ENCODE measurements around the gene CACNA2D3. TPM values are rescaled to one million over a fixed set of nuclear protein-coding genes. Genes with fewer than 3 reads are reported as not detected.

Gene CACNA2D3
- total RNA-seq, 1 experiment from 2014 or later = 0.59 TPM

DNA sequence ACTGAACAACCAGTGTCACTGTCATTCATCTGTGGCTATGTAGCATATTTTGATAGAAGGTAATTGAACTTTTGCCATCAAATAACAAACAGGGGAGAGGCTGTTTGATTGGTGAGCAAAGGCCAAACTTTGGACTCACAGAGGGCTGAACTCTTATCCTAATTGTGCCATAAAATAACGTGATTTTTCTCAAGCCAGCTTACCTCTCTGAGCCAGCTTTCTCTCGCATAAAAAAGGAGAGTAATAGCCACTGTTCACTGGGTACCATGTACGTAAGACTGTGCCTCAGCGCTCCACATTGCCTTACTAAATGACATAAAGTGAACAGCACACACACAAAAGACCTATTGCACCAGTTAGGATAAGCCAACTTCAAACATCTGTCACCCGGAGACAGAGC, 588.6 kb downstream of the CACNA2D3 start:
- Histone ChIP-seq H3K27ac (no peak overlapping the region), H2AFZ (no peak overlapping the region), H3K4me1 (replicated peaks; ENCODE audit: insufficient read depth) (no peaks in the 10 kb centered on the region), H3K9me2 (ENCODE audit: insufficient read depth) (no peaks in the 10 kb centered on the region), H3K27me3 (ENCODE audit: insufficient read depth, low read depth) (0 out of 2 replicates have a peak, but pooled peaks cover 3% of the 10 kb centered on the region), H3K79me2 (ENCODE audit: low read depth) (no peaks in the 10 kb centered on the region), H4K20me1 (ENCODE audit: insufficient read depth) (no peaks in the 10 kb centered on the region), H3F3A (ENCODE audit: insufficient read depth, low read depth) (no peaks in the 10 kb centered on the region), H3K36me3 (ENCODE audit: low read depth) (no peaks in the 10 kb centered on the region), H3K4me3 (no peak overlapping the region), H3K4me2 (no peak overlapping the region), H3K9me3 (ENCODE audit: insufficient read depth, low read depth) (no peaks in the 10 kb centered on the region)
- BruUV-seq (replicated peaks) = no TSS peak
- DNase-seq = no peak
- intact Hi-C loops (cut with micrococcal nuclease; ENCODE audit: unreplicated experiment) = no loop called here
- TF ChIP-seq, protein P1, sequence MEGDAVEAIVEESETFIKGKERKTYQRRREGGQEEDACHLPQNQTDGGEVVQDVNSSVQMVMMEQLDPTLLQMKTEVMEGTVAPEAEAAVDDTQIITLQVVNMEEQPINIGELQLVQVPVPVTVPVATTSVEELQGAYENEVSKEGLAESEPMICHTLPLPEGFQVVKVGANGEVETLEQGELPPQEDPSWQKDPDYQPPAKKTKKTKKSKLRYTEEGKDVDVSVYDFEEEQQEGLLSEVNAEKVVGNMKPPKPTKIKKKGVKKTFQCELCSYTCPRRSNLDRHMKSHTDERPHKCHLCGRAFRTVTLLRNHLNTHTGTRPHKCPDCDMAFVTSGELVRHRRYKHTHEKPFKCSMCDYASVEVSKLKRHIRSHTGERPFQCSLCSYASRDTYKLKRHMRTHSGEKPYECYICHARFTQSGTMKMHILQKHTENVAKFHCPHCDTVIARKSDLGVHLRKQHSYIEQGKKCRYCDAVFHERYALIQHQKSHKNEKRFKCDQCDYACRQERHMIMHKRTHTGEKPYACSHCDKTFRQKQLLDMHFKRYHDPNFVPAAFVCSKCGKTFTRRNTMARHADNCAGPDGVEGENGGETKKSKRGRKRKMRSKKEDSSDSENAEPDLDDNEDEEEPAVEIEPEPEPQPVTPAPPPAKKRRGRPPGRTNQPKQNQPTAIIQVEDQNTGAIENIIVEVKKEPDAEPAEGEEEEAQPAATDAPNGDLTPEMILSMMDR (conservative IDR thresholded peaks at IDR 0.05) = no peak
- TF ChIP-seq EZH2 (IDR thresholded peaks at IDR 0.05; ENCODE audit: low read depth) = no peak
- ChIA-PET POLR2A (ENCODE audit: unreplicated experiment) (no interaction called here), CTCF (no interaction called here)

- no peak overlapping the region for H2AFZ ChIP-seq
- no peak overlapping the region for H3K4me2 ChIP-seq
- no peaks in the 10 kb centered on the region for H3K79me2 ChIP-seq (ENCODE audit: low read depth)
- H4K20me1 ChIP-seq (ENCODE audit: insufficient read depth) = no peaks in the 10 kb centered on the region
- POLR2A ChIA-PET (ENCODE audit: unreplicated experiment) = no interaction called here
- 0 out of 2 replicates have a peak, but pooled peaks cover 3% of the 10 kb centered on the region for H3K27me3 ChIP-seq (ENCODE audit: insufficient read depth, low read depth)
- CTCF ChIA-PET = no interaction called here
- H3K36me3 ChIP-seq (ENCODE audit: low read depth) = no peaks in the 10 kb centered on the region
- no peaks in the 10 kb centered on the region for H3K4me1 ChIP-seq (replicated peaks; ENCODE audit: insufficient read depth)
- H3K27ac ChIP-seq = no peak overlapping the region
- no peaks in the 10 kb centered on the region for H3K9me3 ChIP-seq (ENCODE audit: insufficient read depth, low read depth)
- BruUV-seq (replicated peaks) = no TSS peak
- intact Hi-C loops (cut with micrococcal nuclease; ENCODE audit: unreplicated experiment) = no loop called here
- H3K9me2 ChIP-seq (ENCODE audit: insufficient read depth) = no peaks in the 10 kb centered on the region
- TF ChIP-seq, protein P1 (conservative IDR thresholded peaks at IDR 0.05) = no peak
- no peak for TF ChIP-seq EZH2 (IDR thresholded peaks at IDR 0.05; ENCODE audit: low read depth)
- DNase-seq = no peak
- no peaks in the 10 kb centered on the region for H3F3A ChIP-seq (ENCODE audit: insufficient read depth, low read depth)
- H3K4me3 ChIP-seq = no peak overlapping the region
Observed at GRCh38 chr3:54712539-54712938, 590.2 kb downstream of the CACNA2D3 start.

DNA sequence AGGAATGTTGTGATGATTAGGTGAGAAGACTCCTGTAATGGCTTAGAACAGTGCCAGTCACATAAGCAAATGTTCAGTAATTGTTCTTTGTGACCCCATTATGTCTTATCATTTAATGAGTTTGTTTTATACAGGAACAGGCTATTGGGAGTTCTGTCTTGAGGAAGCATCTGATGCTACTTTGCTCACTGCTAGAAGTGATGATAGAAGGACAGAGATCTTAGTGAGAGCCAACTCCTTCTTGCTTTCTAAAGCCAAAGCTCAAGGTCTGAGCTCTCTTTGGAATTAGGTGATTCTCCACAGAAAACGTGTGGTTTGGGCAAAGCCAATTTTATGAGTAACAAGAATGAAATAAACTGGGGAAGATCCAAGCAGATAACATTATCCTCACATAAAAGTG, 590.7 kb downstream of the CACNA2D3 start:
- Histone ChIP-seq H3K79me2 (ENCODE audit: low read depth) (no peaks in the 10 kb centered on the region), H3K9me3 (ENCODE audit: insufficient read depth, low read depth) (no peaks in the 10 kb centered on the region), H3K36me3 (ENCODE audit: low read depth) (no peaks in the 10 kb centered on the region), H3F3A (ENCODE audit: insufficient read depth, low read depth) (no peaks in the 10 kb centered on the region), H2AFZ (no peak overlapping the region), H3K4me2 (no peak overlapping the region), H3K4me1 (replicated peaks; ENCODE audit: insufficient read depth) (no peaks in the 10 kb centered on the region), H3K4me3 (no peak overlapping the region), H4K20me1 (ENCODE audit: insufficient read depth) (no peaks in the 10 kb centered on the region), H3K27me3 (ENCODE audit: insufficient read depth, low read depth) (0 out of 2 replicates have a peak, but pooled peaks cover 3% of the 10 kb centered on the region), H3K27ac (no peak overlapping the region), H3K9me2 (ENCODE audit: insufficient read depth) (no peaks in the 10 kb centered on the region)
- ChIA-PET POLR2A (ENCODE audit: unreplicated experiment) (no interaction called here), CTCF (no interaction called here)
- no peak for DNase-seq
- intact Hi-C loops (cut with micrococcal nuclease; ENCODE audit: unreplicated experiment) = no loop called here
- TF ChIP-seq, protein P1 (conservative IDR thresholded peaks at IDR 0.05) = no peak
- TF ChIP-seq EZH2 (IDR thresholded peaks at IDR 0.05; ENCODE audit: low read depth) = no peak
- BruUV-seq (replicated peaks) = no TSS peak

Measured in PC-9 (cell line).